ENCODE measurements around the gene SRGAP1.
"Not testable (repeated sequence)": the region's sequence is repeated elsewhere in the genome, so short reads cannot be mapped to it uniquely, and the experiment has no call there.

SRGAP1 gene

GRCh38 chr12:63838411-63838810 is 6.1 kb upstream of the SRGAP1 start:
- no peak for DNase-seq

GRCh38 chr12:63841011-63841410 is 3.5 kb upstream of the SRGAP1 start:
- DNase-seq, result no peak

- no peak for DNase-seq
Measured at GRCh38 chr12:63841571-63841970, 2.9 kb upstream of the SRGAP1 start.

DNA sequence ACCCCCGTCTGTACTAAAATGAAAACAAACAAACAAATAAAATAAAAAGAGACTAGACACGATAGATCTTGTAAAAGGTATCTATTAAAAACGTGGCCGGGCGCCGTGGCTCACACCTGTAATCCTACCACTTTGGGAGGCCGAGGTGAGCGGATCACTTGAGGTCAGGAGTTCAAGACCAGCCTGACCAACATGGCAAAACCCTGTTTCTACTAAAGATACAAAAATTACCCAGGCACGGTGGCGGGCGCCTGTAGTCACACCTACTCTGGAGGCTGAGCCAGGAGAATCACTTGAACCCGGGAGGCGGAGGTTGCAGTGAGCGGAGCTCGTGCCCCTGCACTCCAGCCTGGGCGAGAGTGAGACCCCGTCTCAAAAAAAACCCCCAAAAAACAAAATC is 1.8 kb upstream of the SRGAP1 start:
- not testable (repeated sequence) for DNase-seq

- DNase-seq, result no peak
Measured at GRCh38 chr12:63843254-63843720, 1.2 kb upstream of the SRGAP1 start.

DNA sequence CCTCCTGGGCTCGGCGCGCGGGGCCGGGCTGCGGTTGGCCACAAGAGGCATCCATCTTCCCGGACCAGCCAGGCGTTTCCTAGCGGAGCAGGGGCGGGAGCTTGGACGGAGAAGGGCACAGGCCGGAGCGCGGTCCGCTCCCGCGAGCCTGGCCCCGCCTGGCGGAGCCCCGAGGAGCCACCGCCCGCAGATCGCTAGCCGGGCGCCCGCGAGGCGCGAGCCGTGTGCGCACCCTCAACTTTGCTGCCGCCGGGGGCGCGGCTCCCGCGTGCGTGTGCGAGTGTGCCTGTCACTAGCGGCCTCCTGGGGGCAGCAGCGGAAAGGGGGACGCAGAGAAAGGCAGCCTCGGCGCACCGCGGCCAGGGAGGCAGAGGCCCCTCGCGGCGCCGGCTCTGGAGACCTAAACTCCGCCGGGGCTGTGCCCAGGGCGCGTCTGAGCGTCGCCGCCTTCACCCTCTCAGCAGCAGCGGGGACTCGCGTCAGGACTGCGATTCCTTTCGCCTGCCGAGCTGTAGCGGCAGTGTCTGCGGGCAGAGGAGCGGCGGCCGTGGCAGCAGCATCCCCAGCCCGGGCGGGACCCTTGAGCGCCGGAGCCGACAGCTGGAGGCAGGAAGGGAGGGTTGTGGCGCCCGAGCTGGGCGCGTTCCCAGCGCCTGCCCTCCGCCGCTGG is 644 bp upstream of the SRGAP1 start:
- DNase-seq, result peak; percentile 95

- no peak for DNase-seq
Measured at GRCh38 chr12:63845726-63846125, 1.2 kb downstream of the SRGAP1 start.

GRCh38 chr12:63846238-63846967 is 1.9 kb downstream of the SRGAP1 start:
- DNase-seq, result no peak

DNA sequence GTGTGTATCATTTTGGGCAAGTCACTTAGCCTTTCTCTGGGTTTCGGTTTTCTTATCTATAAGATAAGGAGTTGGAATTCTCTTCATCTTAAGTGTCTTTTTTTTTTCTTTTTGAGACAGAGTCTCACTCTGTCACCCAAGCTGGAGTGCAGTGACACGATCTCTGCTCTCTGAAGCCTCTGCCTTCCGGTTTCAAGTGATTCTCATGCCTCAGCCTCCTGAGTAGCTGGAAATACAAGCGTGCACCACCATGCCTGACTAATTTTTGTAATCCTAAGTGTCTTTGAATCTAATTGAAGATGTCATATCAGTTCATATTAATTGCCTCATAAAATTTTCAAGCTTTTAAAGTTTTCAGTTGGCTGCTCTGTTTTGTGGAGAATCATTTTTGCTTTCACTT is 4.0 kb downstream of the SRGAP1 start:
- no peak for DNase-seq

DNA sequence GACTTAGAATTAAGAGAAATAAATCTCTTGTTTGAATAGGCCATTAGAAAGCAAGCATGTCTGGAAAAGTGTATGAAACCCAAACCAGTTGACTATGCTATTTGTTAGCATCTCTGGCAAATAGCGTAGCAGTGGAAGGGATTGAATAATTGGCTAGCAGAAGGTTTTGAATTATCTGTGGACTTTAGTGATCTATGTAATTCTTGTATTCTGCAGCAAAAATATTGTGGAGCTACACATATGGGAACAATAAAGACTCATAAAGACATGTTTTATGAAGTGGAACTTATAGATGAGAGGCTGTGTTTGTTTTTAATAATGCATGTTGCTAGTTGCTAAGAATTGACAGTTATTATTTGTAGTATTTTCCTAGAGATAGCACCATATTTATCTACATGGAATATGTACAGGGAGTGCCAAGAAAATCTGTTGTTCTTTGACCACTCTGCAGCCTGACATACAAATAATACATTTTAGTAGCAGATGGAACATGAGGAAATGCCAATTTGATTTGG is 4.7 kb downstream of the SRGAP1 start:
- no peak for DNase-seq

DNA sequence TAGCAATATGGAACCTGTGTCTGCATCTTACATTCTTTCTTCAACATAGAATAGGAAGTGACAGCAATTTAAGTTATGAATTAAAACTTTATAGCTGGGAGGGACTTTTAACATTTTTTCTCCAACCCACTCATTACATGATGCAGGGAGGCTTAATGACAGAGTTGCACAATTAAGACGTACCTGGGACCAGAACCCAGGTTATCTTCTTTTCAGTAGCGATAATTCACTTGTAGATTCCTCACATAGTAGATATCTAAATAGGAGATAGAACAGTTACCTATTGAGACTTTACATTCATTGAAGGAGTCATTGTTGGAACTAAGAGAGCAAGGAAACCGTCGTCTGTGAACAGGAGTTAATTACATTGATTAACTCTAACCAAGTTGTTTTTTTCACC is 5.1 kb downstream of the SRGAP1 start:
- no peak for DNase-seq

- no peak for DNase-seq
Measured at GRCh38 chr12:63853978-63854377, 9.5 kb downstream of the SRGAP1 start.

GRCh38 chr12:63855299-63855698 is 10.8 kb downstream of the SRGAP1 start:
- no peak for DNase-seq

- DNase-seq, result no peak
Measured at GRCh38 chr12:63857771-63858670, 13.5 kb downstream of the SRGAP1 start.

DNA sequence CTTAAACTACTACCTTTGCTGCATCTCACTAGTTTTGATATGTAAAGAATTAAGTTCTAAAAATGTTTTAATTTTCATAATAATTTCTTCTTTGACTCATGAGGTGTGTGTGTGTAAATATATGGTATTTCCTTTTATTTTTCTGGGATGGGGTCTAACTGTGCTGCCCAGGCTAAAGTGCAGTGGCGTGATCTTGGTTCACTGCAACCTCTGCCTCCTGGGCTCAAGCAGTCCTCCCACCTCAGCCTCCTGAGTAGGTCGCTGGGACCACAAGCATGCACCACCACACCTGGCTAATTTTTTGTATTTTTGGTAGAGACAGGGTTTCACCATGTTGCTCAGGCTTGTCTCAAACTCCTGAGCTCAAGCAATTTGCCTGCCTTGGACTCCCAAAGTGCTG is 15.4 kb downstream of the SRGAP1 start:
- not testable (repeated sequence) for DNase-seq

GRCh38 chr12:63862187-63862968 is 17.9 kb downstream of the SRGAP1 start:
- peak; percentile 18 for DNase-seq

DNA sequence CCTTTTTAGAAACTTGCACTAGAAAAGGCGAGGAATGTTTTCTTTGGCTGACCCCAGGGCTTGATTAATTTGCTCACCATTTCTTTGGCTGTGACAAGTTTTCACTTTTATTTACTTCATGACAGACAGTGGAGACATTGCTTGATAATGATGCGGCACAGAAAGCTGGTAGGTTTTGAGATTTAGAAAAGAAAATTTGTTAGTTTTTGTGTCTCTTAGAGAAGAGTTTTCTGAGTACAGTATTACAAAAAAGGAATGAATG is 18.4 kb downstream of the SRGAP1 start:
- DNase-seq, result no peak

DNA sequence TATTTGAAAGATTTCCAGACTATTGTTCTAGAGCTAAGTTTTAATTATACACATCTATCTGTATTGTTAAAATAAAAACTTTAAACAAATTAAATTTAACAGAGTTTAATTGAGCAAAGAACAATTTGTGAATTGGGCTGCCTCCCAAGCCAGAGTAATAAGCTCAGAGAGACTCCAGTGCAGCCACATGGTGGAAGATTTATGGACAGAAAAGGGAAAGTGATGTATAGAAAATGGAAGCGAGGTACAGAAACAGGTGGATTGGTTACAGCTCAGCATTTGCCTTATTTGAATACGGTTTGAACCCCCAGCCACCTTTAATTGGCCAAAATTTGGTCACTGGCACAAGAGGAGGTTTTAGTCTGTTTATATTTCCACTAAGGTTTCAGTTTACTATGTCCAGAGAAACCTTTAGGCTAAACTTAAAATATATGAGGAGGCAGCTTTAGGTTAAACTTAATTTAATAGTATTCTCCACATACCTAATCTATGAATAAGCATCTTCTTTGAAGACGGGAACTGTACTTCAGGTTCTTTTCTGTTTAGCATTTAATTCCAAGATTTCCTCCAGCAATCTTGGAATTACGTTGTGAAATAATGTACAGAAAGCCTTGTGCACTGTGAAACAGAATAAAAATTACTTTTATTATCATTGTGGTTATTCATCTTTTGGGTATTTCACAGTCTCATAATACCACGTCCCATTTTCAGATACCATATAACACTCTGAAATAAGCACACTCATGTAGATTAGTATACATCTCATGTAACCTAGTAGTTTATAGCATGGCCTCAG is 19.4 kb downstream of the SRGAP1 start:
- DNase-seq, result no peak

- DNase-seq, result no peak
Measured at GRCh38 chr12:63864454-63864706, 19.9 kb downstream of the SRGAP1 start.

DNA sequence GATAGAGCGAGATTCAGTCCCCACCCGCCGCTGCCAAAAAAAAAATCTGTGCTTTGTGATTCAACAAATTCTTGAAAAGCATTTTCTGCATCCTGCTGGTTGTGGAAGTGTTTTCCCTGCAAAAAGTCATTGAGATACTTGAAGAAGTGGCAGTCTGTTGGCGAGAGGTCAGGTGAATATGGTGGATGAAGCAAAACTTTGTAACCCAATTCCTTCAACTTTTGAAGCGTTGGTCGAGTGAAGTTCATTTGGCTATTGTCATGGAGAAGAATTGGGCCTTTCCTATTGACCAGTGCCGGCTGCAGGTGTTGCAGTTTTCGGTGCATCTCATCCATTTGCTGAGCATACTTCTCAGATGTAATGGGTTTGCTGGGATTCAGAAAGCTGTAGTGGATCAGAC is 20.9 kb downstream of the SRGAP1 start:
- DNase-seq, result no peak

GRCh38 chr12:63867053-63867452 is 22.6 kb downstream of the SRGAP1 start:
- DNase-seq, result no peak

DNA sequence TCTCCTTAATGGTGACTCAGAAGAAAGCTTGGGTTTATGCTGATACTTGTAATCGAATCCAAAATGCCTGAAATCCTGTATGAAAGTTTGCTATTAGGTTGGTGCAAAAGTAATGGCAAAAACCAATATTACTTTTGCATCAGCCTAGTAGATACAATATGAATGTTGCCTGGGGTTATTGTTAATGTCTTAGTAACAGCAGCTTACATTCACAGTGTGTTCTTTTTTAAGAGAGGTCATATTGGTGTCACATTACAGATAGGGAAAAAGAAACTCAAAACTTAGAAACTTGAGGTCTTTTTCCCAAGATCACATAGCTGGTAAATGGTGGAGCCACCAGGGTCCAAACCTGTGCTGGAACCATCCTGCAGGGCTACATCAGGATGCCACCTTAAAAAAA is 25.2 kb downstream of the SRGAP1 start:
- DNase-seq, result no peak

Measured in T1000 (cell line).